CD4-positive, alpha-beta T cell treated with Interleukin-17A for 1 hour (primary cell): ENCODE measurements around the gene GSPT2.
"Not testable (repeated sequence)": the region's sequence is repeated elsewhere in the genome, so short reads cannot be mapped to it uniquely, and the experiment has no call there.

Experiments
- DNase-seq: peaks from one replicate; pipeline ENCODE4 v3.0.0-alpha.2; 2020

The GSPT2 gene

DNA sequence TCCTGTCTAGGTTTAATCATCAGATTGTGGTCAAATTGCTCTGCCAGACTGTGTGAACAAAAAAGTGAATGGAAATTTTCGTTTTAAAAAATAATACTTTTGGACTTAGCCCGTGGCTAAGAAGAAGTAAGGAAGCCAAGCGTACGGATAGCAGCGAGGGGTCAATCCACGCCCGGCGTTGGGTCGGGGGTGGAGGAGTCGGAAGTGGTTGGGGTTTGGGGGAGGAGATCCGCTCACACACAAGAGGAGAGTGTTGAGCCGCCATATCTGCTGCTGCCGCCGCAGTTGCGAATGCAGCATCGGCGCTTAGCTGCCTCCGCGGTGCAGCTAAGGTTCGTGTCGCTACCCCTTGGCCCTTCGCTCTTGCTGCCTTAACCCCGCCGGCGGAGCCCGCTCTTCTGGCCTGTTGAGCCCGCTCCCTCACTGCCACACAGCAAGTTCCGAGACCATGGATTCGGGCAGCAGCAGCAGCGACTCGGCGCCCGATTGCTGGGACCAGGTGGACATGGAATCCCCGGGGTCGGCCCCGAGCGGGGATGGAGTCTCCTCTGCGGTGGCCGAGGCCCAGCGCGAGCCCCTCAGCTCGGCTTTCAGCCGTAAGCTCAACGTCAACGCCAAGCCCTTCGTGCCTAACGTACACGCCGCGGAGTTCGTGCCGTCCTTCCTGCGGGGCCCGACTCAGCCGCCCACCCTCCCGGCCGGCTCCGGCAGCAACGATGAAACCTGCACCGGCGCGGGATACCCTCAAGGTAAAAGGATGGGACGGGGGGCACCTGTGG lies at the start of gene GSPT2:
GSPT2 (plus strand) TSS at position 264 of the 779 bp plus-strand sequence; CDS start at position 449, 185 bp downstream.
- peak; percentile 63 for DNase-seq

DNA sequence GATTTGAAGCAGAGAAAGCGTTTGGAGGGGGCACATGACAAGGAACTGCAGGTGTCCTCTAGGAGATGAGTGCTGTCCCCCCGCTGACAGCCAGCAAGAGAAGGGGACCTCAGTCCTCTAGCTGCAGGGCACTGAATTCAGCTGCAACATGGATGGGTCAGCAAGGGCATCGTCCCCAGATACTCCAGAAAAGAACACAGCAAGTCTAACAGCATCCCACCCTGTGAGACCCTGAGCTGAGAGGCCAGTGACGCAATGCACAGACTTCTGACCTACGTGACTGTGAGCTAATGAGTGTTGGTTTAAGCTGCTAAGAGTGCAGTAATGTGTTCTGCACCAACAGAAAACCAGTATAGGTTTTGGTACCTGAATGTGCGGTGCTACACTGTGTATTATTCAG lies 49.0 kb upstream of the GSPT2 start:
- DNase-seq, result no peak

DNA sequence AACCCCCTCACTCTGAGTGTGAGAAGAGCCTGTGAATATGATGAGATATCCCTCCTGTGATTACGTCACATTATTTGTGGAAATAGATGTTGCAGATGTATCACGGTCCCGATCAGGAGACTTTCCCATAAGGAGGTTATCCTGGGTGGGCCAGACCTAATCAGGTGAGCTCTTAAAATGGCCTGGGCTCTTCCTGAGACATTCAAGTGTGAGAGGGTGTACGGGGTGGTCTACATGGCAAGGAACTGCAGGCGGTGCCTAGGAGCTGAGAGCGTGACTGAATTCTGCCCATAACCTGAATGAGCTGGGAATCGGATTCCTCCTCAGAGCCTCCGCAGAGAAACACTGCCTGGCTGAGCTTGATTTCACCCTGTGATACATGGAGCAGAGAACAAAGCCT lies 45.8 kb upstream of the GSPT2 start:
- DNase-seq, result no peak

DNA sequence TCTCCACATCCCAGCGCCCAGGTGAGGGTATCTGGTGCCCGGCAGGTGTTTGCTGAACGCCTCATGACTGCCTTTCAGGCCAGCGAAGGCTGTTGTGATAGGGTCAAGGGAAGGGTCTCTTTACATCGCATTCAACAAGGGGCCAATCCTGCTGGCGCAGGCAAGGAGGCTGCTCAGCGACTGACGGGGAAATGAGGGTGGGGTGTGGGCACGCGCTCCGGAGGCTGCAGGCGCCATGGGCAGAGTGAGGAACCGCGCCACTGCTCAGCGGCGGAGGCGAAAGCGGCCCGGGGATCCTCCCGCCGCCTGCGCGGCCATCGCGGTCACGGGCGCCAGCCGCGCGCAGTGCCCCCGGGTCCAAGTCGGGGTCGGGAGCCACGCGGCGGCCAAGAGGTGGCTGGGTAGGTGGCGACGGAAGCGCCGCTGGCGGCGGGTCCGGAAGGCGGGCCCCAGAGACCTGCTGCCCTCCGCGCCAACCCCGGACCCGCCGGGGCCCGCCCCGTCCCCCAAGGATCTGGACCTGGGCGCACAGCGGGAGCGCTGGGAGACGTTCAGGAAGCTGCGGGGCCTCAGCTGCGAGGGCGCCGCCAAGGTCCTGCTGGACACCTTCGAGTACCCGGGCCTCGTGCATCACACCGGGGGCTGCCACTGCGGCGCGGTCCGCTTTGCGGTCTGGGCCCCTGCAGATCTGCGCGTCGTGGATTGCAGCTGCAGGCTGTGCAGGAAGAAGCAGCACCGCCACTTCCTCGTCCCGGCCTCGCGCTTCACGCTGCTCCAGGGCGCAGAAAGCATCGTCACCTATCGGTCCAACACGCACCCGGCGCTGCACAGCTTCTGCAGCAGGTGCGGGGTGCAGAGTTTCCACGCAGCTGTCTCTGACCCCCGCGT lies 32.7 kb upstream of the GSPT2 start, which contains the start of gene CENPVL1:
CENPVL1 (plus strand) TSS at position 236 of the 888 bp plus-strand sequence; CDS start at position 236, 0 bp downstream.
- DNase-seq, result not testable (repeated sequence)

DNA sequence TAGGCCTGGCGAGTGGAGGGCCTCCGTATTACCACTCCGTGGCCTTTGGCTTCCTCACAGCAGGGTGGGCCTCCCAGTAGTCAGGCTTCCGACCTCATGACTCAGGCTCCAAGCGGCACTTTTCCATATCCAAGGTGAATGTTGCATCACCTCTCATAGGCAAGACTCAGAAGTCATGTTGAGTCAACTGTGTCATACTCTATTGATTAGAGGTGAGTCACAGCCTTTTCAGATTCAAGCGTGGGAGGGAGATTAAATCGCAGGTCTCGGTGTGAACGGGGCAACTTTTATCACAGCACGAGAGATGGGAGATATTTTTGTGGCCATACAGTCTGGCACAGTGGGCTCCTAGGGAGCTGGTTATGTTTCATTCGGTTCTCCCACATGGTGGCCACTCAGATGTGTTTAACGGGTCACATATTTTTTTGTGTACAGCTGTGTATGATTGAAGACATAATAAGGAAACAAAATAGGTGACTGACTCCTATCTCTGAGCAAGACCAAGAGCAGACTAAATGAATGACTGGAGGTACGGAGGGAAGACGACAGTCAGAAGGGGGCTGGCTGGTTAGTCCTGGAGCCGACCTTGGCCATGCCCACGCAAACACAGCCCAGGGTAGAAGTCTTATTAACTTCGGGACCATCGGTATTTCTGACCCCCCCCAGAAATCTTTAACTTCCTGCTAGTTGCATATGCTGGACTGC lies 30.1 kb upstream of the GSPT2 start:
- not testable (repeated sequence) for DNase-seq

DNA sequence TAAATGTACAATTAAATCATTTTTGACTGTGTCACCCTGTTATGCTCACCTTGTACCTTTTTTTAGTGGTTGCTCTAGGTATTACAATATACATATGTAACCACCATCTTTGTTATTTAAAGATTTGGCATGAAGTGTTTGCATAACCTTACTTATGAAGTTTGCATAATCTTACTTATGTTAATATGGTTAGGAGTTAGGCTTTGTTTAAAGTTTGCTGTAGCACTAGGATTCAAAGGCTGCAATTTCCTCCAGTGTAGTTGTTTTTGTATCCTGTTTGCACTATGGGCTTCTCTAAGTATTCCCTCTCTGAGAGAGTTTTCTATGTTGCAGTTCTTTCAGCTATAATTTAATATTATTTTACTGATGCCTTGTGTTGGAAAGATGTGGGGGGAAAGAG lies 15.0 kb upstream of the GSPT2 start:
- DNase-seq, result no peak

DNA sequence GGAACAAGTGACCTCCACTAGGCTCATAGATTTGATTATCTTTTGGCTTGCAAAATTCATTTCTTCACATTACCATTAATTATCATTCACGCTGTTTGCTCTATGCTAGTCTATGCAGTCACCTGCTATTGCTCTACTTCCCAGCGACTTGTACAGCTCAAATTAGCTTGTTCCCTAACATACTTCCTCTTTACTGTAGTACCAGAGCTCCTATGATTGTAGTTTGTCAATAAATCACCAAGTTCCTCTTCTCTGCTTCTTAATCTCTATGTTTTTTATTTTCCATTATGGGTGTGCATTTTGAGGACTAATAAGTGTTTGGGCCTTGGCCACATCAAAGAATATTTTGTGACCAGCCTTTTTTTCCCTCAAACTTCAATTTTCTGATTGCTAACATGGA lies 6.2 kb upstream of the GSPT2 start:
- DNase-seq, result no peak

DNA sequence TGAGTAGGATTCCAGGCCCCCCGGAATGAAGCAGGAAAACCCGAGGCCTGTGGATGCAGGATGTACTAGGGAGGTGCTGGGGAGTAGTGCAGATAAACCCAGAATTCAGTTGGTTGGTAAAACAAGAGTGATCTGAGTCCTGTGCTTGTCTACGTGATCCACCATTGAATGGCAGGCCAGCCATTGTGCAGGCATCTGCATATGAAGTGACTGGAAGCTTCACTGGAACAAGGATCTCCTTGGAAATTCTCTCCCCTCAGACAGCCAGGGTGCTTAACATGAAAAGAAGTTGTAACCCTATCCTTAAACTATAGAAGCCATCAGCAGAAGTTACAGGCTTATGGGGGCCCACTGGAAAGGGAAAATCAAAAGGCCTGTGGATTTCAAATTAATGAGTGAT lies 656 bp upstream of the GSPT2 start:
- DNase-seq, result no peak

DNA sequence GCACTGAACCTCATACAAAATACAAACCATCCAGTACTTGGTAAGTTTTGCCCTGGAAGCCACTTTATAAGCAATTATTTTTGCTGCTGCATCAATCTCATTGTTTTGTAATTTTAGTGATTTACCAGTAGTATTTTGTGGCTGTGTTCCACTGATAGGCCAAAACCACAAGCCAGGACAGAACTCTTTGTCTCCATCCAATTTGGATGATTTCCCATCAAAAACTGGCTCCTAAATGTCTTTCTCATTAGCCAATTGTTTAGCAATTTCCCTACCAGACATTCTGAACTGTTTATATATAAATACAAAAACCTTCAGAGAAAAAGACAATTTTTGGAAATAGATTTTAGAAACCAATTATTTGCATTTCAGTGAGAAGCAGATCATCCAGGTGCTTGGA lies 4.4 kb downstream of the GSPT2 start:
- no peak for DNase-seq

DNA sequence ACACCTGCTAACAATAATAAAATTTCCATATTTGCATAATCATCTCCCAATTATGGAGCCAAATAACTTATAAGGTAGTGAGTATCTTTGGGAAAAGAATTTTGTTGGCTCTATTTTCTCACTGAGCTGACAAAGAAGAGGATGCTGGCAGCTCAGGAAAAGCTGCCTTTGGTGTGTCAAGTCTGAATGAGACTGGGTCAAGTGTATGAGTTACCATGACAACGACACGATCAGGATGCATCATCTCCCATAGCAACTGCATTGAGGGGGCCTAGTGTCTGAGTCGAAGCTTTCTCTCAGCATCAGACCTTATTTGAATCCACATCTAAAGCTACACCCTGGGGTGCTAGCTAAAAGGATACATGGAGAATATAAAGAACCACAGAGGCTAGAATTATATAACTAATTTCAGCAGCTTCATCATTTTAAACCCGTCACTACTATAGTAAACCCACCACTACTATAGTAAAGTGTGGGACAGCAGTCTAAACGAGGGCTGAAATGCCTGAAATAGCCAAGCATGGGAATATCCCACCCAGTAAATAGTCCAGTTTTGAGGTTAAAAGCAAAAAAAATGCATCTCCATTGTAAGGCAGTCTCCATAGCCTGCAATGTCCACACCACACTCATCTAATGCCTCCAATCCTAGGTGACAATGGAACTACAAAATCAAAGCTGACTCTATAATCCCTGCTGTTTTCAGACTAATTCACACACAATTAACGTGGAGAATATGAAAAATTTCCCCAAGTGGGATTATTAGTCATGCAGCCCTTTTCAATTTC lies 16.0 kb downstream of the GSPT2 start:
- no peak for DNase-seq

DNA sequence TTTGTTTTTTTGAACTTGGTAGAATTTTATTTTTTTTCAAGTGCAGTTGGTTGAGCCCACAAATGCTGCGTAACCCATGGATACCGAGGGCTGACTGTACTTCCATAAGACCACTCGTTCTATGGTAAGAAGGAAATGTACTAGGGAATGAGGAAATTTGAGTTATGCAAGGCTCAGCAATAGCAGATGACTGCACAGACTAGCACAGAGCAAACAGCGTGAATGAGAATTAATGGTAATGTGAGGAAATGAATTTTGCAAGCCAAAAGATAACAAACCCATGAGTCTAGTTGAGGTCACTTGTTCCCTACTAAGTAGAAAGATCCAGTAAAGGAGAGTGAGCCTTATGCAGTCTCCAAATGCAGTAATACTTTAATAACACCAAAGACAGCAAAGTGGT lies 17.4 kb downstream of the GSPT2 start:
- no peak for DNase-seq

DNA sequence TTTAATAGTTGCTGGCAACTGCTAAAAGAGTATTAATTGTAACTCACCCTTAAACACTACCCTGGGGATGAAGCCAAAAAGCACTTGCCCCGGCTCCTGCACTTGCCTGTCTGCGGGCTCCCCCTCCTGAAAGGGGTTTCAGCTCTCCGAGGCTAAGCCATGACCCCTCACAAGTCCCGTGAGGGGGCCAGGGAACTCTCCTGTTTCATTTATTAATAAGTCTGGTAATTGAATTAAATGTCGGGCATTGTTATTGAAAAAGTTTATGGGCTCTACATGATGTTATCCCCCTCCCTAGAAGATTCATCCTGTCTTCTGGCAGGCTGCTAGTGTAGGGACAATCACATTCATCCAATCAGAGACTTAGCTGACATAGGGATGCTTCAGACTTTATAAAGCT lies 23.3 kb downstream of the GSPT2 start:
- DNase-seq, result no peak

DNA sequence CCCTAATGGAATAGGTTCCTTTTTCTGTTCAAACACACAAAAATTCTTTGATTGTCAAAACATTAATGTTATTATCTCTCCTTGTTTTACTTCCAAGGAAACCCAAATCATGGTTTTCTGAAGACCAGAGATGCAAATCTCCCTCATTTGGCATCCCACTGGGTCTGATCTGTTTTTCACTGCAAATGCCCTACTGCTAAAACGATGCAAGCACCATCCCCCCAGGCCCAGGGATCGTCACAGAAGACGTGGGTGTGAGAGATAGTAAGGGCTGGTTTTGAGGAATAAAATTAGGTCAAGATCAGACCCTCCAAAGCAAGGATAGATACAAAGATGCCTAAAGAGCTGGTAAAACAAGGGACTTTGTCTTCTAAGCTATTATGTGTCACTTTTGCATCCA lies 33.6 kb downstream of the GSPT2 start:
- no peak for DNase-seq

DNA sequence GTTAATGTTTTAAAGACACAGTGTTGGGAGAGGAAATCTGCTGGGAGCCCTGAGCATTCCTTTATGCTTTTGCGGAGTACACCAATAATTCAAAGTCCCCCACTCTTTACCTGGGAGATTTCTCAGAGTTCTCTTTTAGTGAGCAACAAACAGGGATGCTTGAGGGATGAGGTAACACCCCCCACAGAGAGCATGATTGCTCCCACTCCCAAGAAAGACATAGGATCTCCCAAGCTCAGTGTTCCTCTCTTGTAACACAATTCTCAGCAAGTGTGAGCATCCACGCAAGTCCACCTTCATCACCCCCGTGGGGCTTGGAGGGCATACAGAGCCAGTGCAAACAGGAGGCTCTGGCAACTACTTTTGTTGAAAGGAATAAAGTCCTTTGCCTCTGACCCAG lies 36.1 kb downstream of the GSPT2 start:
- no peak for DNase-seq

DNA sequence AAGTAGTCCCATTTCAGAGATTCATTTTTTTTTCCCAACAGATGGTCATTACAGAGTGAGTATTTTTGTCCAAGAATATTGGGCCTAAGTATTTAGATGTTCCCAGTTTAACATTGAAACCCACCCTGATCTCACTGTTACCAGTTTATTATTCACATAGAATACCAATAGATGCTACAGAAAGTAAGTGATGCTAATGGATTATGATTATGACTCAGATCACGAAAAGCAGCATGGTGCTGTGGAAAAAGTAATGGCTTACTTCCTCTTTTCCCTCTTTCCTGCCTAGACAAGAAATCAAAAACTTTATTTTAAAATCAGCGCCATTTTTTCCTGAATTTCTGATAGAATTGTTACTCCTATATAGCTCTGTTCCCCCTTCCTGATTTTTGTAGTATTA lies 51.9 kb downstream of the GSPT2 start:
- DNase-seq, result no peak
